ENCODE measurements around the gene C17orf67. TPM values are rescaled to one million over a fixed set of nuclear protein-coding genes. Genes with fewer than 3 reads are reported as not detected.

The C17orf67 gene
- total and polyA plus RNA-seq, 2 of the 13 experiments (the other 11 are each of a cell fraction or from before 2014, with no cell fraction given) = 0.41 to 0.86 TPM

DNA sequence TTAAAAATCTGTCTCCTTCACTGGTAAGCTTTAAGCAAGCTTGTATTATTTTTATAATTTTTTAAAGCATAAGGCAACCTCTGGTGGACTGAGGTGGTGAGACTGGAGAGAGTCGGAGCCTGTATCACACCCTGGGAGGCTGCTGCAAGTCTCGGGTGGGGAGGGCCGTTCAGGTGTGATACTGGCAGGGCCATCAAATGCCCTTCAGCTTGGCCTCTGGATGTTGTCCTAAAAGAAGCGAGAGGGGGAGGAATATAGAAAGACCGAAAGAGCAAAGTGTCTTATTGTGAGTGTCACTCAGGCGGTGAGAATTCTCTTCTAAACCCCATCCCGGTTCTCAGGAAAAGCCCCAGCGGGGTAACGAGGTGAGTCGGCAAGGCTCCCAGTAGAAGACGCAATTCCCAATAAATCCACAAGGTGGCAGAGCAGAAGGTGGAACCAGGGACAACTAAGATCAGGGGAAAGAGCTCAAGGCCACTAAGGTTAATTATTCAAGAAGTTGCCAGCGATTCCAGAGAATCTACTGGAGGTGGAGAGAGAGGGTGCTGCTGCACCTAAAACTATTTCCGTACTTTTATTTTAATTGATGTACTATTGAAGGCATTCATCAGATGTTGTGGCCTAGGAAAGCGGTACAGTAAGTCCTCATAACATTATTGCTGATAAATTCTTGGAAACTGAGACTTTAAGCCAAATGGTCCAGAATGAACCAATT, 14.1 kb downstream of the C17orf67 start (continued):
- TF ChIP-seq MAZ (IDR thresholded peaks at IDR 0.05; ENCODE audit: borderline replicate concordance, low read depth, low read length) = no peak
- TF ChIP-seq MAZ (CRISPR knock-in tag; IDR thresholded peaks at IDR 0.05; ENCODE audit: low read depth) = no peak
- TF ChIP-seq SSRP1 (CRISPR knock-in tag; IDR thresholded peaks at IDR 0.05) = no peak
- peak; percentile 45; the same call in 1 of the 2 replicates for TF ChIP-seq GATAD1 (CRISPR knock-in tag; IDR thresholded peaks at IDR 0.05)
- TF ChIP-seq ISX (CRISPR knock-in tag; conservative IDR thresholded peaks at IDR 0.05) = no peak
- no peak for TF ChIP-seq ZSCAN29 (CRISPR knock-in tag; conservative IDR thresholded peaks at IDR 0.05)
- TF ChIP-seq PHF20 (CRISPR knock-in tag; IDR thresholded peaks at IDR 0.05) = no peak
- TF ChIP-seq ZNF264 (CRISPR knock-in tag; IDR thresholded peaks at IDR 0.05) = no peak
- no peak for TF ChIP-seq PAX8 (CRISPR knock-in tag; IDR thresholded peaks at IDR 0.05; ENCODE audit: borderline replicate concordance)
- TF ChIP-seq ZSCAN12 (CRISPR knock-in tag; IDR thresholded peaks at IDR 0.05) = no peak
- TF ChIP-seq GTF2F1 (IDR thresholded peaks at IDR 0.05; ENCODE audit: low read length) = no peak
- no peak for TF ChIP-seq ZKSCAN5 (CRISPR knock-in tag; IDR thresholded peaks at IDR 0.05)
- TF ChIP-seq, protein P1, sequence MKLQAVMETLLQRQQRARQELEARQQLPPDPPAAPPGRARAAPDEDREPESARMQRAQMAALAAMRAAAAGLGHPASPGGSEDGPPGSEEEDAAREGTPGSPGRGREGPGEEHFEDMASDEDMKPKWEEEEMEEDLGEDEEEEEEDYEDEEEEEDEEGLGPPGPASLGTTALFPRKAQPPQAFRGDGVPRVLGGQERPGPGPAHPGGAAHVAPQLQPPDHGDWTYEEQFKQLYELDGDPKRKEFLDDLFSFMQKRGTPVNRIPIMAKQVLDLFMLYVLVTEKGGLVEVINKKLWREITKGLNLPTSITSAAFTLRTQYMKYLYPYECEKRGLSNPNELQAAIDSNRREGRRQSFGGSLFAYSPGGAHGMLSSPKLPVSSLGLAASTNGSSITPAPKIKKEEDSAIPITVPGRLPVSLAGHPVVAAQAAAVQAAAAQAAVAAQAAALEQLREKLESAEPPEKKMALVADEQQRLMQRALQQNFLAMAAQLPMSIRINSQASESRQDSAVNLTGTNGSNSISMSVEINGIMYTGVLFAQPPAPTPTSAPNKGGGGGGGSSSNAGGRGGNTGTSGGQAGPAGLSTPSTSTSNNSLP (IDR thresholded peaks at IDR 0.05; ENCODE audit: low read depth, low read length) = peak; percentile 98
- TF ChIP-seq DNMT3B (CRISPR knock-in tag; conservative IDR thresholded peaks at IDR 0.05) = no peak; the same call in 1 of the 2 replicates
- TF ChIP-seq GATA4 (IDR thresholded peaks at IDR 0.05; ENCODE audit: borderline replicate concordance, low read depth) = no peak
- TF ChIP-seq, protein P2, sequence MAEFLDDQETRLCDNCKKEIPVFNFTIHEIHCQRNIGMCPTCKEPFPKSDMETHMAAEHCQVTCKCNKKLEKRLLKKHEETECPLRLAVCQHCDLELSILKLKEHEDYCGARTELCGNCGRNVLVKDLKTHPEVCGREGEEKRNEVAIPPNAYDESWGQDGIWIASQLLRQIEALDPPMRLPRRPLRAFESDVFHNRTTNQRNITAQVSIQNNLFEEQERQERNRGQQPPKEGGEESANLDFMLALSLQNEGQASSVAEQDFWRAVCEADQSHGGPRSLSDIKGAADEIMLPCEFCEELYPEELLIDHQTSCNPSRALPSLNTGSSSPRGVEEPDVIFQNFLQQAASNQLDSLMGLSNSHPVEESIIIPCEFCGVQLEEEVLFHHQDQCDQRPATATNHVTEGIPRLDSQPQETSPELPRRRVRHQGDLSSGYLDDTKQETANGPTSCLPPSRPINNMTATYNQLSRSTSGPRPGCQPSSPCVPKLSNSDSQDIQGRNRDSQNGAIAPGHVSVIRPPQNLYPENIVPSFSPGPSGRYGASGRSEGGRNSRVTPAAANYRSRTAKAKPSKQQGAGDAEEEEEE (CRISPR knock-in tag; IDR thresholded peaks at IDR 0.05; ENCODE audit: borderline replicate concordance) = no peak
- TF ChIP-seq, protein P3, sequence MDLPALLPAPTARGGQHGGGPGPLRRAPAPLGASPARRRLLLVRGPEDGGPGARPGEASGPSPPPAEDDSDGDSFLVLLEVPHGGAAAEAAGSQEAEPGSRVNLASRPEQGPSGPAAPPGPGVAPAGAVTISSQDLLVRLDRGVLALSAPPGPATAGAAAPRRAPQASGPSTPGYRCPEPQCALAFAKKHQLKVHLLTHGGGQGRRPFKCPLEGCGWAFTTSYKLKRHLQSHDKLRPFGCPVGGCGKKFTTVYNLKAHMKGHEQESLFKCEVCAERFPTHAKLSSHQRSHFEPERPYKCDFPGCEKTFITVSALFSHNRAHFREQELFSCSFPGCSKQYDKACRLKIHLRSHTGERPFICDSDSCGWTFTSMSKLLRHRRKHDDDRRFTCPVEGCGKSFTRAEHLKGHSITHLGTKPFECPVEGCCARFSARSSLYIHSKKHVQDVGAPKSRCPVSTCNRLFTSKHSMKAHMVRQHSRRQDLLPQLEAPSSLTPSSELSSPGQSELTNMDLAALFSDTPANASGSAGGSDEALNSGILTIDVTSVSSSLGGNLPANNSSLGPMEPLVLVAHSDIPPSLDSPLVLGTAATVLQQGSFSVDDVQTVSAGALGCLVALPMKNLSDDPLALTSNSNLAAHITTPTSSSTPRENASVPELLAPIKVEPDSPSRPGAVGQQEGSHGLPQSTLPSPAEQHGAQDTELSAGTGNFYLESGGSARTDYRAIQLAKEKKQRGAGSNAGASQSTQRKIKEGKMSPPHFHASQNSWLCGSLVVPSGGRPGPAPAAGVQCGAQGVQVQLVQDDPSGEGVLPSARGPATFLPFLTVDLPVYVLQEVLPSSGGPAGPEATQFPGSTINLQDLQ (CRISPR knock-in tag; IDR thresholded peaks at IDR 0.05) = no peak
- no peak for TF ChIP-seq RORA (CRISPR knock-in tag; IDR thresholded peaks at IDR 0.05)
- TF ChIP-seq, protein P4, sequence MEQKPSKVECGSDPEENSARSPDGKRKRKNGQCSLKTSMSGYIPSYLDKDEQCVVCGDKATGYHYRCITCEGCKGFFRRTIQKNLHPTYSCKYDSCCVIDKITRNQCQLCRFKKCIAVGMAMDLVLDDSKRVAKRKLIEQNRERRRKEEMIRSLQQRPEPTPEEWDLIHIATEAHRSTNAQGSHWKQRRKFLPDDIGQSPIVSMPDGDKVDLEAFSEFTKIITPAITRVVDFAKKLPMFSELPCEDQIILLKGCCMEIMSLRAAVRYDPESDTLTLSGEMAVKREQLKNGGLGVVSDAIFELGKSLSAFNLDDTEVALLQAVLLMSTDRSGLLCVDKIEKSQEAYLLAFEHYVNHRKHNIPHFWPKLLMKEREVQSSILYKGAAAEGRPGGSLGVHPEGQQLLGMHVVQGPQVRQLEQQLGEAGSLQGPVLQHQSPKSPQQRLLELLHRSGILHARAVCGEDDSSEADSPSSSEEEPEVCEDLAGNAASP (CRISPR knock-in tag; IDR thresholded peaks at IDR 0.05; ENCODE audit: borderline replicate concordance) = peak; percentile 72
- no peak for TF ChIP-seq ZNF7 (CRISPR knock-in tag; IDR thresholded peaks at IDR 0.05)
